ENCODE measurements around the gene OR4D6.
"Not testable (repeated sequence)": the region's sequence is repeated elsewhere in the genome, so short reads cannot be mapped to it uniquely, and the experiment has no call there.

OR4D6 gene

GRCh38 chr11:59456661-59457060, at the start of gene OR4D6:
Gene OR4D6 (plus strand): TSS chr11:59456961. CDS start chr11:59456961, 0 bp downstream.
- DNase-seq = no peak

DNA sequence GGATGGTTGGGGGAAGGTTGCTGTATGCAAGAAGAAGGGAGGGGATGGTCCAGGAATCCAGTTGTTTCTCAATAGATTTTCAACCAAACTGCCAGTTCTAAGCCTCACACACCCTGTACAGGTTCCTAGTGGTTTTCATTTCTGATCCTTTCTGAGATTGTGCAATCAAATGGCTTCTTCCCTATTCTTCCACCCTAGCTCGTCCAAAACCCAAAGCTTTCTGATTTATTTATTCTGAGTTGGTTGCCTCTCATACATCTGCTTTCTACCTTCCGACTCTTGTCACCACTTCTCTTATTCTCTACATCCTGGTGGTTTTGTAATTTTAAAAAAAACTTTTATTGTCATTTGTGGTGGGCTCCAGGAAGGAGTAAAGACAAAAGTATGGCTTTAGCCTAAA, 43.1 kb upstream of the OR4D6 start:
- DNase-seq = no peak

DNA sequence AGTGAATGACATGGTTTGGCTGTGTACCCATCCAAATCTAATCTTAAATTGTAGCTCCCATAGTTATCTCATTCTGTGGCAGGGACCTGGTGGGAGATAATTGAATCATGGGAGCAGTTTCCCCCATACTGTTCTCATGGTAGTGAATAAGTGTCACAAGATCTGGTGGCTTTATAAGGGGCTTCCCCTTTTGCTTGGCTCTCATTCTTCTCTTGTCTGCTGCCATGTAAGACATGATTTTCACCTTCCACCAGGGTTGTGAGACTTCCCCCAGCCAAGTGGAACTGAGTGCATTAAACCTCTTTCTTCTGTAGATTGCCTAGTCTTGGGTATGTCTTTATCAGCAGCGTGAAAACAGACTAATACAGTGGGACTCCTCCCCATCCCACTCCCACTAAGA, 41.6 kb upstream of the OR4D6 start:
- no peak for DNase-seq

DNA sequence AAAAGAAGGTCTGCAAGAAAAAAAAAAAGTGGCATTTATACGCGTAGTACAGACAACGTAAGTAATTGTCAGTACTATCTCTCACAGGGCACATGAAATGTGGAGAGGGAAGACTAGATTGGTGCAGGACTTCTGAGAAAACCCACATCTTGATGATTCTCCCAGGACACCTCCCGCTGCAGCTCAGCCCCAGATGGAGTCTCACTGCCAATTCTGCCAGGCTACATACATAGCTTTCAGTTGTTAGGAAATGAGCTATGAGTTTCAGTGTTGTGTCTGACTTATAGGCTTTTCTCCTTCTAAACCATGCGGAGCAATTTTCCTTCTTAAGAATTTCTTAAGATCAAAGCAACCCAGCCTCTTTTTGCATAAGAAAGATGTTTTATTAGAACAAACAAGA, 40.1 kb upstream of the OR4D6 start:
- no peak for DNase-seq

- DNase-seq = no peak
These were observed 39.7 kb upstream of the OR4D6 start for GRCh38 chr11:59417023-59417422.

DNA sequence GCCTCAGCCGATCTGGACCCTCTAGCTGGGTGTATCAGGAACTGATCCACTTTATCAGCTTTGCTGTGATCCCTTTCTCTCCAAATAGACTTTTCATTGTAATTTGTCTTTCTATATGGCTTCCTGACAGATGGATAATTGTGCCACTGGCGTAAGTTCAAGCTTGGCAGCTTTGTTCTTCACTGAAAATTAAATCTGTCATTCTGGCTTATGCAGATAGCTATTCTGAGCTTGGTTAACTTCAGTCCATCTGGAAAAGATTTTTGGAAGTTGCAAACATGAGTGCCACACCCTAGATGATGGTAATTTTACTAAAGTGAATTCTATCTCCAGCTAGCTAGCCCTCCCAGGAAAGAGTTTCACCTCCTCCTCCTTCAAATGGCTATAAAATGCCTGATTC, 38.6 kb upstream of the OR4D6 start:
- no peak for DNase-seq

- DNase-seq = no peak
These were observed 32.9 kb upstream of the OR4D6 start for GRCh38 chr11:59423835-59424234.

DNA sequence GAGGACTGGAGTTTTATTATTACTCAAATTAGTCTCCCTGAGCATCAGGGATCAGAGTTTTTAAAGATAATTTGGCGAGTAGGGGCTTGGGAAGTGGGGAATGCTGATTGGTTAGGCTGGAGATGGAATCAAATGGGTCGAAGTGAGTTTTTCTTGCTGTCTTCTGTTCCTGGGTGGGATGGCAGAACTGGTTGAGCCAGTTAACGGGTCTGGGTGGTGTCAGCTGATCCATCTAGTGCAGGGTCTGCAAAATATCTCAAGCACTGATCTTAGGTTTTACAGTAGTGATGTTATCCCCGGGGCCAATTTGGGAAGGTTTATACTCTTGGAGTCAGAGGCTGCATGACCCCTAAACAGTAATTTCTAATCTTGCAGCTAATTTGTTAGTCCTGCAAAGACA, 31.6 kb upstream of the OR4D6 start:
- DNase-seq = no peak

DNA sequence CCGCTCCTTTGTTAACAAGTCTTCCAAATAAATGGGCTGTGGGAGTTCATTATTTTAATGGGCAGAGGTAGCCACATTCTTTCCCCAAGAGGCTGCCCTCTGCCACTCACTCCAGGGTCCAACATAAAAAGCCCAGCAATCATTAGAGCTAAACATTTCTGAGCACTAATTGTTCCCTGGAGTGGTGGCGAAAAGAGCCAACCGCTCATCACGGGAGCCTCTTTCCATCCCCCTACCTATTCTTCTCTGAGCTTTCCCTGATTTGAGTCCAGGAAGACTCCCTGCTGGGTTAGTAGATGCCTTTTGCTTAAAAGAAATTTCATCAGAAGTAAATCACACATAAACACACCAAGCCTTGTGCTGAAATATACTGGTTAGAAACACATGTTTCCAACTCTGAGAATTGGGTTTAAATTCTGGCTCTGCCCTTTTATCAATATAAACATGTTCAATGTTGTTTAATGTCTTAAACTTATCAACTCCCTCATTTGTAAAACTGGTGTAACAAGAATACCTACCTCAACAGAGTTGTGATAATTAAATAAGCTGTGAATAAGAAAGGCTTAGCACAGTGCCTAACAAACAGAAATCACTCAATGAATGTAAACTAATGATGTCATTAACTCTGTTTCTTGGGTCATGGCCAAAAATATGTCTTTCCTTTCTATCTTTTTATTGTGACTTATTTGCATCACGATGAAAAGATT, 30.2 kb upstream of the OR4D6 start, which contains the start of gene OR5A2:
Gene OR5A2 (minus strand): TSS at position 53 of the 707 bp plus-strand sequence. CDS start 3,460 bp downstream, outside the sequence.
- no peak for DNase-seq

- DNase-seq = no peak
These were observed 29.7 kb upstream of the OR4D6 start for GRCh38 chr11:59427068-59427382.

- no peak for DNase-seq
These were observed 26.7 kb upstream of the OR4D6 start for GRCh38 chr11:59429924-59430516.

GRCh38 chr11:59436169-59436568, 20.6 kb upstream of the OR4D6 start, which contains the start of gene OR5A1:
Gene OR5A1 (plus strand): TSS chr11:59436469. CDS start chr11:59443169, 6,700 bp downstream.
- no peak for DNase-seq

- DNase-seq = no peak
These were observed 19.0 kb upstream of the OR4D6 start for GRCh38 chr11:59437770-59438169.

DNA sequence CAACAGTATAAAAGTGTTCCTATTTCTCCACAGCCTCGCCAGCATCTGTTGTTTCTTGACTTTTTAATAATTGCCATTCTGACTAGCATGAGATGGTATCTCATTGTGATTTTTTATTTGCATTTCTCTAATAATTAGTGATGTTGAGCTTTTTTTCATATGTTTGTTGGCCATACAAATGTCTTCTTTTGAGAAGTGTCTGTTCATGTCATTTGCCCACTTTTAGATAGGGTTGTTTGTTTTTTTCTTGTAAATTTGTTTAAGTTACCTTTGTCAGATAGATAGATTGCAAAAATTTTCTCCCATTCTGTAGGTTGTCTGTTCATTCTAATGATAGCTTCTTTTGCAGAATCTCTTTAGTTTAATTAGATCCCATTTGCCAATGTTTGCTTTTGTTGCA, 11.1 kb upstream of the OR4D6 start:
- DNase-seq = not testable (repeated sequence)

GRCh38 chr11:59448484-59448883, 8.3 kb upstream of the OR4D6 start:
- DNase-seq = no peak

GRCh38 chr11:59459916-59460315, 3.2 kb downstream of the OR4D6 start:
- no peak for DNase-seq

DNA sequence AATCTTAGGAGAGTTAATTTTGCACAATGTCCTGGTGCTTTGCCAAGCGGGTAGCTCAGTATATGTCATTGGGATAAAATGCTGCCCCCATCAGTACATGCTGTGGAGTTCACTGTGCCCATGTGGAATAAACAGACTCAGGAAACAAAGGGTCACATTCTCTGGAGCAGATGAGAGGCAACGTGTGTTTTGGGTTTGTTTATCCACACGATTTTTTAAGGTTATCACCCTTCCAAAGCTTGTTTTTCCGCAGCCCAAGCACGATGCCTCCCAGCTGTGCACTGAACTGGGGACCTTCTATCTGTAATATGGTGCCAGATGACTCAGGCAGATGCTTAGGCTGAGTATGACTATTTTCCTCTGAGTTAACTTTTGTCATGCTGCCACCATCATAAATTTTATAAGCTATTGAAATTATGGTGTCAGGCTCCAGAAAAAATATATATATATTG, 6.5 kb downstream of the OR4D6 start:
- no peak for DNase-seq

DNA sequence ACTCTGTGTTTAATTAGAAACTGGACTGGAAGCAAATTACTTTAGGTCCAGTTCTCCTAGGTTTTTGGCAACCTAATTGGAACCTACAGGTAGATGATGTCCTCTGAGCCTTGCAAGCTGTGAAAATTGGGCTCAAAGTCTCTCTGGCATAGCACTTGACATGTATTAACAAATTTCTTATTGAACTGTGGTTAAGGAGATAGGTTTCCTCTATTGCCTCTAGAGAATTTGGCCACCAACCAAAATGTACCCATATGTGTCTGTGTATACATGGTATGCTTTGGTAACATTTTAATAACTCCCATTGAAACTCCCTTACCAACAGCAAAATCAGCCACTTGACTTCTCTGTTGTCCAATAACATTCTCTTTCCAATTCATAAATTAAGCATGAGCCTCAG, 16.3 kb downstream of the OR4D6 start, which contains the start of gene OR4D10:
Gene OR4D10 (plus strand): TSS at position 301 of the 400 bp plus-strand sequence. CDS start 4,115 bp downstream, outside the sequence.
- no peak for DNase-seq

DNA sequence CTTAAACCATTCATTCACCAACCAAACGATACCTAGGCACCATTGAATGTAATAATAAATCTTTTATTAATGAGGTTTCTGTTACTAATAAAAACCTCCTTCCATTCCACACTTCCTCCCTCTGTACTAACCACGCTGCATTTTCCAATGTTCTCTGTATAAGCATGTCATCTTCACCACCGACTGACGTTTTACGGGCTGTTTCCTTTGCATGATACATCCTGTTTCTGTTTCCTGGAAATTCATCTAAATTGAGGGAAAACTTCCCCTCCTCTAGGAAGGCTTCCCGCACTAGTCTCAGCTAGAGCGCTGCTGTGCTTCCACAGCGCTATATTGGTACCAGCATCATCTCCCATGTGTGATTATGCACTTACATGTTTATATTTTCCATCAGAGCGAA, 18.4 kb downstream of the OR4D6 start:
- no peak for DNase-seq

GRCh38 chr11:59479906-59480305, 23.1 kb downstream of the OR4D6 start:
- no peak for DNase-seq

- no peak for DNase-seq
These were observed 23.6 kb downstream of the OR4D6 start for GRCh38 chr11:59480359-59480758.

DNA sequence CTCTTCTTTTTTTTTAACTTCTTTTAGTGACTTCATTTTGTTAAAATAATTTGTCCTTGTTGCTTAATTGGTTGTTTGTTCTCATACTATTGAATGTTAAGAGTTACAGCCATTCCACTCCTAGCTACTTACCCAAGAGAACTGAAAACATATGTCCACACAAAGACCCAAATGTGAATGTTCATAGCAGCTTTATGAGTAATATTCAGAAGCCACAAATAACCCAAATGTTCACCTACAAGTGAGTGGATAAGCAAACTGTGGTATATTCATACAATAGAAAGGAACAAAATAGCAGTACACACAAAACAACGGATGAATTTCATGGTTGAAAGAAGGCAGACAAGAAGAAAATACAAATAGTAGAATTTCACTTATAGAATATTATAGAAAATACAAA, 45.2 kb downstream of the OR4D6 start:
- DNase-seq = no peak

GRCh38 chr11:59503276-59503675, 46.5 kb downstream of the OR4D6 start, which contains the start of gene OR4D11:
Gene OR4D11 (plus strand): TSS chr11:59503576. CDS start chr11:59503576, 0 bp downstream.
- DNase-seq = no peak

Data from activated naive CD4-positive, alpha-beta T cell treated with anti-CD3 and anti-CD28 coated beads, Interleukin-2, amount 50 U/mL, for 16 hours (primary cell).